Activated naive CD4-positive, alpha-beta T cell treated with anti-CD3 and anti-CD28 coated beads, Interleukin-2, amount 10 ng/mL, durations not matched to agents 7 days and 5 days (primary cell): Measurements from ENCODE around the gene CDK11B.
A peak's percentile ranks its signal among the peaks of the same experiment; 100 is the strongest.

Source experiments
- CTCF ChIA-PET: fragments of 350-600 bp; sonication (Branson Sonifier 250); formaldehyde crosslinking; loops from one replicate; lab custom pipeline; 2021; ENCODE audit warnings: antibody characterized with exemption; lab: Charles Lee
- DNase-seq: peaks from one replicate; pipeline ENCODE4 v3.0.0-alpha.2; 2020
- H3K27ac Mint-ChIP-seq: one replicate; pipeline ENCODE4 v1.8.0; 2021; ENCODE audit warnings: mild to moderate bottlenecking, moderate library complexity, mixed read lengths
- H3K27me3 Mint-ChIP-seq: one replicate; pipeline ENCODE4 v1.8.0; 2021; ENCODE audit warnings: mild to moderate bottlenecking, mixed read lengths
- H3K36me3 Mint-ChIP-seq: one replicate; pipeline ENCODE4 v1.8.0; 2021; ENCODE audit warnings: mixed read lengths
- H3K4me1 Mint-ChIP-seq: one replicate; pipeline ENCODE4 v1.8.0; 2021; ENCODE audit warnings: mixed read lengths
- H3K4me3 Mint-ChIP-seq: one replicate; pipeline ENCODE4 v1.8.0; 2021; ENCODE audit warnings: mild to moderate bottlenecking, moderate library complexity, mixed read lengths
- H3K9me3 Mint-ChIP-seq: one replicate; pipeline ENCODE4 v1.8.0; 2021; ENCODE audit warnings: mixed read lengths

The CDK11B gene

DNA sequence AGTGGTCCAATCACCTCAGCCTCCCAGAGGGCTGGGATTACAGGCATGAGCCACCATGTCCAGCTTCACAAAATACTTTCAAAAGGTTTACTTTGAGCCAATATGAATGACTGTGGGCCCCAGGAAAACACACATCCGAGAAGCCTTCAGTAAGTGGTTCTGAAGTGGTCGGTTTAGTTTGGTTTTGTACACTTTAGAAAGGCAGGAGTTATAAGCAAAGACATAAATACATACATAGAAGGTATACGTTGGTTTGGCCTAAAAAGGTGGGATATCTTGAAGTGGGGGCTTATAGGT is 46.8 kb downstream of the CDK11B start:
- Mint-ChIP-seq H3K4me3 (no peak overlapping the region), H3K36me3 (peaks cover 14% of the 10 kb centered on the region), H3K9me3 (no peaks in the 10 kb centered on the region), H3K27ac (peak overlapping the region; percentile 1), H3K27me3 (no peaks in the 10 kb centered on the region), H3K4me1 (peaks cover 38% of the 10 kb centered on the region)
- CTCF ChIA-PET = no interaction called here
- no peak for DNase-seq

DNA sequence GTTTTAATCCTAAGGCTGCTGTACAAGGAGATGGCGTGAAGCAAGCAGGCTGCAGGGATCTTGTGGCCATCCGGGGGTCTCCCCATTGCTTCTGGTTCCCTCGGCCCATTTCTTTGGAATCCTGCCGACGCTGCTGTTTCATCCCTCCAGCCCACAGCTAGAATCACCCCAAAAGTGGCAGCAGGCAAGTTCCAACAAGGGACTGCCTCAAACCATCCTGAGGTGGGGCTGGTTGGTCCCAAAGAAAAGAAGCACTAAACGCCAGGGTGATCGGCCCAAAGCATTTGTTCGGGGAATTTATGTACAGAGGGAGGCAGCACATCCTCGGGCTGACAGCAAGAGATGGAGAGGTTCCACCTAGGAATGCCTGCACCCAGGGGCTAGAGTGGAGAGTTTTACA is 48.0 kb downstream of the CDK11B start:
- CTCF ChIA-PET = no interaction called here
- H3K9me3 Mint-ChIP-seq = no peaks in the 10 kb centered on the region
- H3K27ac Mint-ChIP-seq = no peak overlapping the region
- peaks cover 14% of the 10 kb centered on the region for H3K36me3 Mint-ChIP-seq
- peaks cover 36% of the 10 kb centered on the region for H3K4me1 Mint-ChIP-seq
- H3K27me3 Mint-ChIP-seq = no peaks in the 10 kb centered on the region
- no peak overlapping the region for H3K4me3 Mint-ChIP-seq
- DNase-seq = no peak

DNA sequence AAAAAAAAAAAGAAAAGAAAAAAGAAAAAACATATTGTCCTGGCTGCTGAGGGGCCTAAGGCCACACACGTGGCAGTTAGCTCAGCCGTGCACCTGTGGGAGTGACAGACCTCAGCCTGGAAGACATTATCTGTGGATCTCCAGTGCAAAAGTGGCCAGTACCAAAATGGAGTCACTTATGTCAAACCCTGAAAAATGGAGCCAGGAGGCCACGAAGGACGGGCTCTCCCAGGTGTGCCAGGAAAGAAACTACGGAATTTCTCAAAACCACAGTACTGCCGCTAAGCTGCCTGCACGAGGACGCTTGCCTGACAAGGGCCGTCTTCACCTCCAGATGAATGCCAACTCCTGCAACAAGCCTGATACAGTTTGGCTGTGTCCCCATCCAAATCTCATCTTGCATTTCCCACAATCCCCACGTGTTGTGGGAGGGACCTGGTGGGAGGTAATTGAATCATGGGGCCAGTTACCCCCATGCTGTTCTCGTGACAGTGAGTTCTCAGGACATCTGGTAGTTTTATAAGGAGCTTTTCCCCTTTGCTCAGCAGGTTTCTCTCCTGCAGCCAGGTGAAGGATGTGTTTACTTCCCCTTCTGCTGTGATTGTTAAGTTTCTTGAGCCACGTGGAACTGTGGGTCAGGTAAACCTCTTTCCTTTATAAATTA is 48.9 kb downstream of the CDK11B start:
- CTCF ChIA-PET = no interaction called here
- no peak overlapping the region for H3K4me3 Mint-ChIP-seq

DNA sequence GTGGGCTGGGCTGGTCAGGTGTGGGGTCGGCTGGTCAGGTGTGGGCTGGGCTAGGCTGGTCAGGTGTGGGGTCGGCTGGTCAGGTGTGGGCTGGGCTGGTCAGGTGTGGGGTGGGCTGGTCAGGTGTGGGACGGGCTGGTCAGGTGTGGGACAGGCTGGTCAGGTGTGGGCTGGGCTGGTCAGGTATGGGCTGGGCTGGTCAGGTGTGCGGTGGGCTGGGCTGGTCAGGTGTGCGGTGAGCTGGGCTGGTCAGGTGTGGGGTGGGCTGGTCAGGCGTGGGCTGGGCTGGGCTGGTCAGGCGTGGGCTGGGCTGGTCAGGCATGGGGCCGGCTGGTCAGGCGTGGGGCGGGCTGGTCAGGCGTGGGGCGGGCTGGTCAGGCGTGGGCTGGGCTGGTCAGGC is 52.6 kb downstream of the CDK11B start:
- CTCF ChIA-PET = no interaction called here
- H3K27ac Mint-ChIP-seq = no peak overlapping the region
- peaks cover 29% of the 10 kb centered on the region for H3K27me3 Mint-ChIP-seq
- peaks cover 22% of the 10 kb centered on the region for H3K4me1 Mint-ChIP-seq
- H3K36me3 Mint-ChIP-seq = no peaks in the 10 kb centered on the region
- no peaks in the 10 kb centered on the region for H3K9me3 Mint-ChIP-seq
- H3K4me3 Mint-ChIP-seq = no peak overlapping the region
- no peak for DNase-seq

More for the DNA sequence above, 48.9 kb downstream of the CDK11B start:
- Mint-ChIP-seq H3K4me1 (peaks cover 38% of the 10 kb centered on the region), H3K36me3 (peaks cover 14% of the 10 kb centered on the region), H3K9me3 (no peaks in the 10 kb centered on the region), H3K27ac (no peak overlapping the region), H3K27me3 (peaks cover 2% of the 10 kb centered on the region)
- DNase-seq = no peak

DNA sequence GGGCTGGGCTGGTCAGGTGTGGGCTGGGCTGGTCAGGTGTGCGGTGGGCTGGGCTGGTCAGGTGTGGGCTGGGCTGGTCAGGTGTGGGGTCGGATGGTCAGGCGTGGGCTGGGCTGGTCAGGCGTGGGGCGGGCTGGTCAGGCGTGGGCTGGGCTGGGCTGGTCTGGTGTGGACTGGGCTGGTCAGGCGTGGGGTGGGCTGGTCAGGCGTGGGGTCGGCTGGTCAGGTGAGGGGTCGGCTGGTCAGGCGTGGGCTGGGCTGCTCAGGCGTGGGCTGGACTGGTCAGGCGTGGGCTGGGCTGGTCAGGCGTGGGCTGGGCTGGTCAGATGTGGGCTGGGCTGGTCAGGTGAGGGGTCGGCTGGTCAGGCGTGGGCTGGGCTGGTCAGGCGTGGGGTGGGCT is 53.1 kb downstream of the CDK11B start:
- H3K4me1 Mint-ChIP-seq = peaks cover 18% of the 10 kb centered on the region
- H3K4me3 Mint-ChIP-seq = no peak overlapping the region
- H3K27ac Mint-ChIP-seq = no peak overlapping the region
- no peaks in the 10 kb centered on the region for H3K36me3 Mint-ChIP-seq
- CTCF ChIA-PET = no interaction called here
- no peaks in the 10 kb centered on the region for H3K9me3 Mint-ChIP-seq
- H3K27me3 Mint-ChIP-seq = peaks cover 34% of the 10 kb centered on the region
- no peak for DNase-seq

GRCh38 chr1:1605034-1605591 is 53.7 kb downstream of the CDK11B start:
- Mint-ChIP-seq H3K36me3 (no peaks in the 10 kb centered on the region), H3K27me3 (peaks cover 39% of the 10 kb centered on the region), H3K9me3 (no peaks in the 10 kb centered on the region), H3K4me3 (no peak overlapping the region), H3K27ac (peak overlapping the region; percentile 79), H3K4me1 (peaks cover 18% of the 10 kb centered on the region)
- DNase-seq = no peak
- CTCF ChIA-PET = no interaction called here

DNA sequence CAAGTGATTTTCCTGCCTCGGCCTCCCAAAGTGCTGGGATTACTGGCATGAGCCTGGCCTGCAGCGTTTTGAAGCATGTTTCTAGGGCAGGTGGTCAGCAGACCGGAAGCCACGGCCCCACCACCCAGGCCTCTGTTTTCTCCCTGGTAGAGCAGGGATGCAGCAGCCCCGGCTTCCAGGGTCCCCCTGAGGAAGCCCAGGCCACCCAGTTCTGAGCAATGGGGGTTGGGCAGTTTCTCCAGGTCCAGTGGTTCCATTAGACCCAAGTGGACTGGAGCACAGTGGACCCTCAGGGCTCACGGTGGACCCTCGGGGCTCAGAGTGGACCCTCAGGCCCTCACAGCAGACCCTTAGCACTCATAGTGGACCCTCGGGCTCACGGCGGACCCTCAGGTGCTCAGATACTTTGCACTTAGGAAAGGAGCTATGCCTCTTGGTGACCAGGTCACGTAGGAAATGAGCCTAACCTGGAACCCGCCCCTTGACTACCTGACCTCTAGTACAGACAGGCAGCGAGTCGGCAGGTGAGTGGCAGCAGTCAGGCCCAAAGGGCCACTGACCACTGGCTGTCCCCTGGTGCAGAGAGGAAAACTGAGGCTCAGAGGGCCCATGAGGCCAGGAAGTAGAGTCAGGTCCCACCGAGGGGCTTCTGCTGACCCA is 54.3 kb downstream of the CDK11B start:
- Mint-ChIP-seq H3K4me1 (peaks cover 18% of the 10 kb centered on the region), H3K4me3 (no peak overlapping the region), H3K27me3 (peaks cover 39% of the 10 kb centered on the region), H3K9me3 (no peaks in the 10 kb centered on the region), H3K27ac (peak overlapping the region; percentile 79), H3K36me3 (no peaks in the 10 kb centered on the region)
- CTCF ChIA-PET = no interaction called here
- no peak for DNase-seq

GRCh38 chr1:1603671-1604373 is 55.0 kb downstream of the CDK11B start:
- CTCF ChIA-PET = interaction anchor here (0.9 kb wide), 1 partner anchor 11 kb away, joined by 3 read pairs; no protein-coding TSS in a partner anchor
- H3K27ac Mint-ChIP-seq = no peak overlapping the region
- peaks cover 44% of the 10 kb centered on the region for H3K27me3 Mint-ChIP-seq
- peaks cover 2% of the 10 kb centered on the region for H3K36me3 Mint-ChIP-seq
- H3K4me3 Mint-ChIP-seq = no peak overlapping the region
- H3K4me1 Mint-ChIP-seq = peaks cover 21% of the 10 kb centered on the region
- no peaks in the 10 kb centered on the region for H3K9me3 Mint-ChIP-seq
- DNase-seq = no peak

- Mint-ChIP-seq H3K4me1 (peaks cover 24% of the 10 kb centered on the region), H3K27ac (peak overlapping the region; percentile 19), H3K4me3 (no peak overlapping the region), H3K27me3 (peaks cover 52% of the 10 kb centered on the region), H3K9me3 (no peaks in the 10 kb centered on the region), H3K36me3 (peaks cover 2% of the 10 kb centered on the region)
- CTCF ChIA-PET = interaction anchor here (0.9 kb wide), 1 partner anchor 12 kb away, joined by 3 read pairs; no protein-coding TSS in a partner anchor
- no peak for DNase-seq
Measured at GRCh38 chr1:1602968-1603506, 55.8 kb downstream of the CDK11B start.

GRCh38 chr1:1602304-1602967 is 56.4 kb downstream of the CDK11B start:
- CTCF ChIA-PET = no interaction called here
- Mint-ChIP-seq H3K4me1 (peaks cover 22% of the 10 kb centered on the region), H3K4me3 (peak overlapping the region; percentile 7), H3K36me3 (peaks cover 2% of the 10 kb centered on the region), H3K27me3 (peaks cover 58% of the 10 kb centered on the region), H3K9me3 (no peaks in the 10 kb centered on the region), H3K27ac (no peak overlapping the region)
- no peak for DNase-seq

DNA sequence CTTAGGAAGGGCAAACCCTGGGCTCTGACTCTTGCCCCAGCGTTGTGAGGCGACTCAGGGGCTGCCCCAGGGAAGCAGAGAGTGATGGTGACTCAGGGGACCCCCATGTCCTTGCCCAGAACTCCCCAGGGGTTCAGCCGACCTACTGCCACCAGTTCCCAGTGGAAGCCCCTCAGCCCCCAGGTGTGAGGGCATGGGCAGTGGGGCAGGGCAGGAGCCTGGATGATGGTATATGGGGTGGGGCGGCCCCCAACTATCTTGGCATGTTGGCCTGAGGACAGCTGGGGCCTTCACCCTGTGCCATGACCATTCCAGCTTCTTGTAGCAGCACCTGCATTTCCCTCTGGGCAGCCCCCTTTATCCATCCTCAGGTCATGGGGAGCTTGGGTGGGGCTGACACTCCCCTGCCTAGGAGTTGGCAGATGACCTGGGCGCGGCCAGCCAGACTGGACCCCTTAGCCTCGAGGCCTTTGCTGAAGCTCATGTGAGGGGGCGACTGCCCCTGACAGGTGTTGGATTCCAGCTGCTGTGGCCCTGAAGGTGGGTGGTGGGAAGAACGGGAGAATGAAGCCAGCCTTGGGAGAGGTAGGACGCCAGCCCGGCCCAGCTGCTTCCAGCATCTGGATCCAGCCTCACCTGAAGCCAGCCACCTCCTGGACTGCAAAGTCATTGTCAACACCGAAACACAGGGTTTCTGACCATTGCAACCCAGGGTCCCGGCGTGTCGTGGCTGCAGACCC is 57.1 kb downstream of the CDK11B start:
- H3K4me1 Mint-ChIP-seq = peaks cover 15% of the 10 kb centered on the region
- CTCF ChIA-PET = no interaction called here
- H3K4me3 Mint-ChIP-seq = peak overlapping the region; percentile 7
- no peak for DNase-seq
- H3K27ac Mint-ChIP-seq = no peak overlapping the region
- H3K9me3 Mint-ChIP-seq = no peaks in the 10 kb centered on the region
- H3K27me3 Mint-ChIP-seq = peaks cover 59% of the 10 kb centered on the region
- H3K36me3 Mint-ChIP-seq = peaks cover 2% of the 10 kb centered on the region

DNA sequence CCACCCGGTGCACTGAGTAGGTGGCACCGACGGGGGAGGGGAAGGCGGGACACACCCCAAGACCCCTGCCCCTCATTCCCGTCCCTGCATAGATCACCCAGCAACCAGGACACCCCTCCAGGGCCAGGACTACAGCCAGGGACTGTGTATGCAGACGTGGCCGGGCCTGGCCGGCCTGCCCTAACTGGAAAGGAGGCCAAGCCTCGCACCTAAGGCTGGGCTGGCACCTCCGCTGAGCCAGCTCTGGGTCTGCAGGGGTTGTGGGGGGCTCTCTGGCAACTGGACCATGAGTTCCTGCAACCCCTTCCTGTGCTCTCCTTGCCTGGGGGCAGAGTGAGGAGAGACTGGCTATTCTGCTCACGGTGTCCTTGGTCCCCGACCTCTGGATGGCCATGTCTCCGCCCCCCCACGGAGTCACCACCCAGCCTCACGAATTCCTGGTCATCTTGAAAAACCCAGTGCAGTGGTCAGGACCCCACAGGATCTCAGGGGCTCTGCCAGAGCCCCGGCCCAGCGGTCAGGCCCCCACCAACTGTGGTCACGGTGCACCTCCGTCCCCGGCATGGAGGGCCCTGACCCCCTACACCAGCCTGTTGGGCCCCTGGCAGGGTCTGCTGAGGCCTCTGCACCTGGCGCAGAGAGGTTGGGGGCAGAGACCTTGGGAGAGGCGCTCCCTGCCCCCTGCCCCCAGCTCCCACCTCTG is 57.8 kb downstream of the CDK11B start:
- CTCF ChIA-PET = no interaction called here
- no peak overlapping the region for H3K27ac Mint-ChIP-seq
- H3K27me3 Mint-ChIP-seq = peaks cover 59% of the 10 kb centered on the region
- no peaks in the 10 kb centered on the region for H3K9me3 Mint-ChIP-seq
- H3K36me3 Mint-ChIP-seq = peaks cover 2% of the 10 kb centered on the region
- DNase-seq = no peak
- peak overlapping the region; percentile 52 for H3K4me3 Mint-ChIP-seq
- peaks cover 13% of the 10 kb centered on the region for H3K4me1 Mint-ChIP-seq
